Calu3 (cell line): Measurements from ENCODE around the gene PAPOLA. TPM values are rescaled to one million over a fixed set of nuclear protein-coding genes. Genes with fewer than 3 reads are reported as not detected.
A peak's percentile ranks its signal among the peaks of the same experiment; 100 is the strongest.

ENCODE experiments used
- BruUV-seq: library from RNA; stranded (reverse); fragments of 400-500 nt; replicated peaks from 2 replicates; lab custom pipeline; 2021; lab: Mats Ljungman, UMichigan
- CTCF ChIA-PET: fragments of 300-600 bp; sonication (Branson Sonifier 250); formaldehyde crosslinking; loops from one replicate; lab custom pipeline; 2022; ENCODE audit warnings: antibody characterized with exemption; lab: Charles Lee
- DNase-seq: peaks from one replicate; pipeline ENCODE4 v3.0.0; 2022
- H3K27ac Mint-ChIP-seq: one replicate; pipeline ENCODE4 v1.8.0; 2022; ENCODE audit warnings: mixed read lengths; ENCODE audit not compliant: unreplicated experiment
- H3K27me3 Mint-ChIP-seq: one replicate; pipeline ENCODE4 v1.8.0; 2022; ENCODE audit warnings: mixed read lengths; ENCODE audit not compliant: unreplicated experiment
- H3K36me3 Mint-ChIP-seq: one replicate; pipeline ENCODE4 v1.8.0; 2022; ENCODE audit warnings: mild to moderate bottlenecking, moderate library complexity, mixed read lengths; ENCODE audit not compliant: insufficient read depth, unreplicated experiment
- H3K4me1 Mint-ChIP-seq: one replicate; pipeline ENCODE4 v1.8.0; 2022; ENCODE audit warnings: mild to moderate bottlenecking, low read depth, mixed read lengths; ENCODE audit not compliant: unreplicated experiment
- H3K4me3 Mint-ChIP-seq: one replicate; pipeline ENCODE4 v1.8.0; 2022; ENCODE audit warnings: mild to moderate bottlenecking, low read depth, moderate library complexity, mixed read lengths; ENCODE audit not compliant: unreplicated experiment
- H3K9me3 Mint-ChIP-seq: one replicate; pipeline ENCODE4 v1.8.0; 2022; ENCODE audit warnings: low read depth, mixed read lengths; ENCODE audit not compliant: unreplicated experiment
- CTCF ChIP-seq: fragments of 200-600 bp; IDR thresholded peaks from one replicate; pipeline ENCODE4 v1.8.0; 2022; ENCODE audit warnings: antibody characterized with exemption; ENCODE audit not compliant: unreplicated experiment
- intact Hi-C: fragments of 100-400 bp; cut with micrococcal nuclease; formaldehyde crosslinking; loops from one replicate; pipeline ENCODE4 v1.10.0; 2022; ENCODE audit not compliant: unreplicated experiment
- total RNA-seq: library from RNA; stranded (reverse); gene quantifications from 2 replicates; pipeline ENCODE4 v1.2.3, GENCODE V29; 2022

PAPOLA gene
- total RNA-seq, 1 experiment from 2014 or later: 205 TPM

- intact Hi-C loops: no loop called here
- Mint-ChIP-seq H3K27ac (no peak overlapping the region), H3K4me3 (no peak overlapping the region), H3K27me3 (no peaks in the 10 kb centered on the region), H3K4me1 (no peaks in the 10 kb centered on the region), H3K36me3 (peaks cover 31% of the 10 kb centered on the region), H3K9me3 (no peaks in the 10 kb centered on the region)
- CTCF ChIA-PET: no interaction called here
- BruUV-seq: no TSS peak
- no peak for DNase-seq
- TF ChIP-seq CTCF: no peak
Observed at GRCh38 chr14:96564389-96564788, 62.2 kb downstream of the PAPOLA start.

DNA sequence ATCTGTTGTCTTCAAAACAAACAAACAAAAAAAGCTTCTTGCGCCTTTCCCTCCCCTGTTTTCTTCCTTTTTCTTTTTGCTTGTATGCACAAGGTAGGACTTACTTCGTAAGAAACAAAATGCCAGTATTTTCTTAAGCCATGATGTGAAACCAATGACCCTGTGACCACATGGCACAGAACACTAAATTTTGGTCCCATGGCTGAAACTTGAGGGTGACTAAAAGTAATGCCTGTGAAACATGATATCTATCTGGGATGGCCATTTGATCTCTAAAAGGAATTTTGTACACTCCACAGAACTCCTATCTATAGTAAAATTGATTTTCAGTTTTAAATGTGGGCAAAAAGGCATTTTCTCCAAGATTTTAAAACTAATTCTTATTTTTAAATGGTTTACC, 63.6 kb downstream of the PAPOLA start:
- BruUV-seq: no TSS peak
- Mint-ChIP-seq H3K36me3 (peaks cover 31% of the 10 kb centered on the region), H3K27ac (no peak overlapping the region), H3K4me3 (no peak overlapping the region), H3K27me3 (no peaks in the 10 kb centered on the region), H3K4me1 (no peaks in the 10 kb centered on the region), H3K9me3 (no peaks in the 10 kb centered on the region)
- CTCF ChIA-PET: no interaction called here
- no peak for TF ChIP-seq CTCF
- intact Hi-C loops: no loop called here
- no peak for DNase-seq

DNA sequence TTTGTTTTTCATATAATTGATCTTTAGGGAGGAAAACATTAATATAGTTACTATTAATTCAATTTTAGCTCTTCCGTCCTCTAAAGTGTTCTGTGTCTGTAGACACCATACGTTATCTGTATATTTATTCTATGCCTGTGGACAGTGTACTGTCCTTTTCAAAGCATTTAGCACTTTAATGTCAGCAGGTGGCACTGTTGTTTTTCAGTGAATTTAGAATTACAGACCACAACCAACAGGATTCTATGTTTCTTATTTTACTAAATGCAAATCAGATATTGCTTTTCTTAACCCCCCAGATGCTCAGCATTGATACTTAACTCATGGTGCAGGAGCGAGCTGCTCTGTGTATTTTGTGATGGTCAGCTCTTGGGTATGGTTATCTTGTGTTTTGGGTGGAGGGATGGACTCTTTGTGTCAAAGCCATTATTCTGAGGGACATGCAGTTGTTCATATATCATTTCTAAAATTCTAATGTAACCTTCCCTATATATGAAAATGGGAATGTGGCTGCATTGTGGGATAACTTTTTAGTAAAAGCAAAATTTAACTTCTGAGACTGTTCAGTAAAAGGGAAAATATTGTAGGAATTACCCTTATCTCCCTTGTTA, 65.2 kb downstream of the PAPOLA start:
- no TSS peak for BruUV-seq
- peak; percentile 13 for DNase-seq
- no peak overlapping the region for H3K4me3 Mint-ChIP-seq
- H3K36me3 Mint-ChIP-seq: peaks cover 30% of the 10 kb centered on the region
- TF ChIP-seq CTCF: peak; percentile 35
- H3K27me3 Mint-ChIP-seq: no peaks in the 10 kb centered on the region
- H3K27ac Mint-ChIP-seq: no peak overlapping the region
- intact Hi-C loops: no loop called here
- H3K9me3 Mint-ChIP-seq: no peaks in the 10 kb centered on the region
- CTCF ChIA-PET: interaction anchor here (0.7 to 1.0 kb wide), 2 partner anchors 174 to 460 kb away, joined by 3 read pairs; no protein-coding TSS in a partner anchor
- H3K4me1 Mint-ChIP-seq: no peaks in the 10 kb centered on the region

DNA sequence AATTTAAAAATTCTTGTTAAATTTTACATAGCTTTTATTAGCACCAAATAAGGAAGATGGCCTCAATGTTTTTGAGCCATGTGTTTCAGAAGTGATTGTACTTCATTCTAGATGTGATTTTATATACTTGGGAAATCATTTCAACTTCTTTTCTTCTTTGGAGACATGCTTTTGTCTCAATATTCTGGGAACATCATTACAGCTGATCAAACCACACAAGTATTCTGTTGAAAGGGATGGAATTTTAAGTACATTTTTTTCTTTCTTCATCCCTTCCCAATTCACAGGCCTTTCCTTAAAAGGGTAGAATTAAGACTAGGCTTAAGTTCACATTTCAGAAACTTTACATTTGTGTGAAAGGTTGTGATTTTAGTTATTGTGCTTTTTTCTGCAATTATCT, 66.4 kb downstream of the PAPOLA start:
- DNase-seq: no peak
- TF ChIP-seq CTCF: no peak
- H3K4me1 Mint-ChIP-seq: no peaks in the 10 kb centered on the region
- no peak overlapping the region for H3K27ac Mint-ChIP-seq
- no TSS peak for BruUV-seq
- intact Hi-C loops: no loop called here
- CTCF ChIA-PET: no interaction called here
- H3K9me3 Mint-ChIP-seq: no peaks in the 10 kb centered on the region
- no peak overlapping the region for H3K4me3 Mint-ChIP-seq
- H3K27me3 Mint-ChIP-seq: no peaks in the 10 kb centered on the region
- H3K36me3 Mint-ChIP-seq: peaks cover 31% of the 10 kb centered on the region
